Ascending aorta (tissue), 2 donors: ENCODE measurements around the gene MET. TPM values are rescaled to one million over a fixed set of nuclear protein-coding genes. Genes with fewer than 3 reads are reported as not detected.

ENCODE experiments used
- DNase-seq, 2 donors: peaks; one replicate each; pipeline ENCODE4 v3.0.0-alpha.2; 2019; ENCODE audit warnings: low spot score in 2 of 2
- H3K27ac ChIP-seq, 2 donors: fragments of 200-600 bp; sonication (generic); one replicate each; pipeline ENCODE4 v1.5.1; 2016 to 2017; ENCODE audit warnings: mild to moderate bottlenecking in 1 of 2
- H3K27me3 ChIP-seq: fragments of 200-600 bp; sonication (generic); one replicate; pipeline ENCODE4 v1.5.1; 2017
- H3K36me3 ChIP-seq, 2 donors: fragments of 200-600 bp; sonication (generic); one replicate each; pipeline ENCODE4 v1.5.1; 2016
- H3K4me1 ChIP-seq, 2 donors: fragments of 200-600 bp; sonication (generic); one replicate each; pipeline ENCODE4 v1.5.1; 2016 to 2017; ENCODE audit warnings: mild to moderate bottlenecking in 1 of 2
- H3K4me3 ChIP-seq, 2 donors: fragments of 200-600 bp; sonication (generic); one replicate each; pipeline ENCODE4 v1.5.1; 2016 to 2017; ENCODE audit warnings: mild to moderate bottlenecking in 1 of 2
- H3K9me3 ChIP-seq, 2 donors: fragments of 200-600 bp; sonication (generic); one replicate each; pipeline ENCODE4 v1.5.1; 2016
- CTCF ChIP-seq, 3 experiments: fragments of 200-600 bp in 2 of 3; fragments of 450-650 bp in 1 of 3; sonication (generic) in 2 of 3; IDR thresholded peaks; one replicate each; pipeline ENCODE4 v1.5.1; 2016 to 2019; ENCODE audit warnings: antibody characterized with exemption in 3 of 3, mild to moderate bottlenecking in 1 of 3, moderate library complexity in 1 of 3
- intact Hi-C: fragments of 100-400 bp; cut with DNase I; formaldehyde crosslinking; loops from one replicate; pipeline ENCODE4 v1.15.1; 2023
- total RNA-seq: library from RNA; depleted of rRNA; stranded (reverse); fragments of >200 nt; gene quantifications from one replicate; pipeline ENCODE4 v1.1.0, GENCODE V29; 2016

Gene MET
- total RNA-seq, 1 donor from 2014 or later, result 29.5 TPM

GRCh38 chr7:116731023-116731395 is 59.0 kb downstream of the MET start:
- Histone ChIP-seq H3K36me3 (no peaks in the 10 kb centered on the region), H3K4me1 (peaks cover 0 to 3% of the 10 kb centered on the region in 2 donors), H3K27ac (no peak overlapping the region), H3K27me3 (no peaks in the 10 kb centered on the region), H3K4me3 (no peak overlapping the region), H3K9me3 (no peaks in the 10 kb centered on the region)
- intact Hi-C loops, result no loop called here
- DNase-seq, result no peak
- TF ChIP-seq CTCF (IDR thresholded peaks at IDR 0.05), result no peak

GRCh38 chr7:116731445-116732335 is 59.7 kb downstream of the MET start:
- no peak for TF ChIP-seq CTCF (IDR thresholded peaks at IDR 0.05)
- no peak overlapping the region for H3K4me3 ChIP-seq
- H3K36me3 ChIP-seq, result no peaks in the 10 kb centered on the region
- intact Hi-C loops, result no loop called here
- H3K9me3 ChIP-seq, result no peaks in the 10 kb centered on the region
- no peaks in the 10 kb centered on the region for H3K27me3 ChIP-seq
- H3K4me1 ChIP-seq, result peaks cover 0 to 3% of the 10 kb centered on the region in 2 donors
- H3K27ac ChIP-seq, result no peak overlapping the region
- DNase-seq, result no peak

- intact Hi-C loops, result no loop called here
- DNase-seq, result no peak
- Histone ChIP-seq H3K4me1 (no peaks in the 10 kb centered on the region), H3K27ac (no peak overlapping the region), H3K36me3 (no peaks in the 10 kb centered on the region), H3K9me3 (no peaks in the 10 kb centered on the region), H3K27me3 (no peaks in the 10 kb centered on the region), H3K4me3 (no peak overlapping the region)
- no peak for TF ChIP-seq CTCF (IDR thresholded peaks at IDR 0.05)
Observed at GRCh38 chr7:116732788-116733694, 61.0 kb downstream of the MET start.

- intact Hi-C loops, result no loop called here
- no peaks in the 10 kb centered on the region for H3K36me3 ChIP-seq
- no peak overlapping the region for H3K4me3 ChIP-seq
- H3K27ac ChIP-seq, result no peak overlapping the region
- no peak for DNase-seq
- H3K27me3 ChIP-seq, result no peaks in the 10 kb centered on the region
- no peaks in the 10 kb centered on the region for H3K9me3 ChIP-seq
- no peak for TF ChIP-seq CTCF (IDR thresholded peaks at IDR 0.05)
- H3K4me1 ChIP-seq, result no peaks in the 10 kb centered on the region
Observed at GRCh38 chr7:116733924-116734580, 62.1 kb downstream of the MET start.

GRCh38 chr7:116734710-116735109 is 62.7 kb downstream of the MET start:
- no peak overlapping the region for H3K27ac ChIP-seq
- TF ChIP-seq CTCF (IDR thresholded peaks at IDR 0.05), result no peak
- H3K9me3 ChIP-seq, result no peaks in the 10 kb centered on the region

More at GRCh38 chr7:116734710-116735109, 62.7 kb downstream of the MET start:
- no peak overlapping the region for H3K4me3 ChIP-seq
- H3K27me3 ChIP-seq, result no peaks in the 10 kb centered on the region
- no peaks in the 10 kb centered on the region for H3K4me1 ChIP-seq
- H3K36me3 ChIP-seq, result no peaks in the 10 kb centered on the region
- intact Hi-C loops, result no loop called here
- DNase-seq, result no peak
